ENCODE results near the gene ERMP1.

ERMP1 gene

GRCh38 chr9:5852987-5853386, 20.1 kb upstream of the ERMP1 start:
- no peak overlapping the region for H3K9ac ChIP-seq (ENCODE audit: low read length)
- no peaks in the 10 kb centered on the region for H3K9me3 ChIP-seq (replicated peaks; ENCODE audit: insufficient read depth, low read length)
- no peak overlapping the region for H3K27ac ChIP-seq (ENCODE audit: low read length)
- no peak overlapping the region for H3K4me3 ChIP-seq (ENCODE audit: low read length)
- no peaks in the 10 kb centered on the region for H3K79me2 ChIP-seq (ENCODE audit: low read length)
- H3K4me2 ChIP-seq (ENCODE audit: low read depth, low read length), result no peak overlapping the region
- no peaks in the 10 kb centered on the region for H3K27me3 ChIP-seq (replicated peaks; ENCODE audit: insufficient read depth, low read length)
- H3K36me3 ChIP-seq (replicated peaks; ENCODE audit: insufficient read depth, low read length), result no peaks in the 10 kb centered on the region
- peaks cover 6% of the 10 kb centered on the region; the same call in 1 of the 2 replicates for H3K4me1 ChIP-seq (ENCODE audit: low read length)
- H4K20me1 ChIP-seq (ENCODE audit: insufficient read depth, low read length), result no peaks in the 10 kb centered on the region
- TF ChIP-seq EZH2 (optimal IDR thresholded peaks at IDR 0.05; ENCODE audit: low read depth, low read length) (no peak), CTCF (IDR thresholded peaks at IDR 0.05; ENCODE audit: low read length) (no peak), EZH2phosphoT487 (IDR thresholded peaks at IDR 0.05; ENCODE audit: low read length) (no peak)
- no peak overlapping the region for H2AFZ ChIP-seq (ENCODE audit: low read length)
- H3F3A ChIP-seq (ENCODE audit: insufficient read depth, low read length), result no peaks in the 10 kb centered on the region
- H3K9me2 ChIP-seq (replicated peaks; ENCODE audit: insufficient read depth, low read length), result no peaks in the 10 kb centered on the region
- no peak for DNase-seq

- Histone ChIP-seq H3K9me2 (replicated peaks; ENCODE audit: insufficient read depth, low read length) (no peaks in the 10 kb centered on the region), H3K9ac (ENCODE audit: low read length) (no peak overlapping the region), H3F3A (ENCODE audit: insufficient read depth, low read length) (no peaks in the 10 kb centered on the region), H3K4me3 (ENCODE audit: low read length) (no peak overlapping the region), H3K79me2 (ENCODE audit: low read length) (no peaks in the 10 kb centered on the region), H3K36me3 (replicated peaks; ENCODE audit: insufficient read depth, low read length) (no peaks in the 10 kb centered on the region), H3K27ac (ENCODE audit: low read length) (no peak overlapping the region), H4K20me1 (ENCODE audit: insufficient read depth, low read length) (no peaks in the 10 kb centered on the region), H3K4me2 (ENCODE audit: low read depth, low read length) (no peak overlapping the region), H3K9me3 (replicated peaks; ENCODE audit: insufficient read depth, low read length) (no peaks in the 10 kb centered on the region), H3K4me1 (ENCODE audit: low read length) (peaks cover 6% of the 10 kb centered on the region; the same call in 1 of the 2 replicates), H3K27me3 (replicated peaks; ENCODE audit: insufficient read depth, low read length) (no peaks in the 10 kb centered on the region), H2AFZ (ENCODE audit: low read length) (no peak overlapping the region)
- TF ChIP-seq CTCF (IDR thresholded peaks at IDR 0.05; ENCODE audit: low read length) (no peak), EZH2 (optimal IDR thresholded peaks at IDR 0.05; ENCODE audit: low read depth, low read length) (no peak), EZH2phosphoT487 (IDR thresholded peaks at IDR 0.05; ENCODE audit: low read length) (no peak)
- peak; percentile 27 for DNase-seq
These were observed 18.5 kb upstream of the ERMP1 start for GRCh38 chr9:5851445-5851844.

GRCh38 chr9:5850724-5851122, 17.8 kb upstream of the ERMP1 start:
- no peaks in the 10 kb centered on the region for H3K9me3 ChIP-seq (replicated peaks; ENCODE audit: insufficient read depth, low read length)
- no peak overlapping the region for H3K27ac ChIP-seq (ENCODE audit: low read length)
- no peaks in the 10 kb centered on the region for H3K27me3 ChIP-seq (replicated peaks; ENCODE audit: insufficient read depth, low read length)
- no peak for TF ChIP-seq EZH2 (optimal IDR thresholded peaks at IDR 0.05; ENCODE audit: low read depth, low read length)
- TF ChIP-seq EZH2phosphoT487 (IDR thresholded peaks at IDR 0.05; ENCODE audit: low read length), result no peak
- TF ChIP-seq CTCF (IDR thresholded peaks at IDR 0.05; ENCODE audit: low read length), result no peak
- H2AFZ ChIP-seq (ENCODE audit: low read length), result no peak overlapping the region
- H3K36me3 ChIP-seq (replicated peaks; ENCODE audit: insufficient read depth, low read length), result no peaks in the 10 kb centered on the region
- DNase-seq, result no peak
- no peak overlapping the region for H3K9ac ChIP-seq (ENCODE audit: low read length)
- no peak overlapping the region for H3K4me2 ChIP-seq (ENCODE audit: low read depth, low read length)
- no peaks in the 10 kb centered on the region for H3F3A ChIP-seq (ENCODE audit: insufficient read depth, low read length)
- H3K4me3 ChIP-seq (ENCODE audit: low read length), result no peak overlapping the region
- no peaks in the 10 kb centered on the region for H3K79me2 ChIP-seq (ENCODE audit: low read length)
- no peaks in the 10 kb centered on the region for H4K20me1 ChIP-seq (ENCODE audit: insufficient read depth, low read length)
- no peaks in the 10 kb centered on the region for H3K9me2 ChIP-seq (replicated peaks; ENCODE audit: insufficient read depth, low read length)
- peaks cover 6% of the 10 kb centered on the region for H3K4me1 ChIP-seq (ENCODE audit: low read length)
